Sigmoid colon (tissue), 7 donors: ENCODE results near the gene PCNX3. TPM values are rescaled to one million over a fixed set of nuclear protein-coding genes. Genes with fewer than 3 reads are reported as not detected.

Experiments used
- DNase-seq: peaks from one replicate; pipeline ENCODE4 v3.0.0-alpha.2; 2019
- H3K27ac ChIP-seq, 4 donors: fragments of 200-600 bp; sonication (generic); one replicate each; pipeline ENCODE4 v1.5.1; 2016 to 2019; ENCODE audit warnings: mild to moderate bottlenecking in 1 of 4
- H3K27me3 ChIP-seq, 3 donors: fragments of 200-600 bp; sonication (generic); one replicate each; pipeline ENCODE4 v1.5.1; 2019; ENCODE audit warnings: mild to moderate bottlenecking in 1 of 3
- H3K36me3 ChIP-seq, 4 donors: fragments of 200-600 bp; sonication (generic); one replicate each; pipeline ENCODE4 v1.5.1; 2016 to 2019
- H3K4me1 ChIP-seq, 4 donors: fragments of 200-600 bp; sonication (generic); one replicate each; pipeline ENCODE4 v1.5.1; 2017 to 2019
- H3K4me3 ChIP-seq, 4 donors: fragments of 200-600 bp; sonication (generic); one replicate each; pipeline ENCODE4 v1.5.1; 2017 to 2019; ENCODE audit warnings: mild to moderate bottlenecking in 2 of 4, moderate library complexity in 1 of 4
- H3K9me3 ChIP-seq, 4 donors: fragments of 200-600 bp in 3 of 4; sonication (generic) in 3 of 4; one replicate each; pipeline versions ENCODE4 v1.5.1 to v1.6.1; 2013 to 2019
- EP300 ChIP-seq, 4 donors: sonication (generic); formaldehyde crosslinking; IDR thresholded peaks; one replicate each; pipeline ENCODE4 v1.6.1; 2017; ENCODE audit warnings: antibody characterized with exemption in 4 of 4
- POLR2A ChIP-seq, 2 donors: fragments of 450-650 bp; IDR thresholded peaks; one replicate each; pipeline ENCODE4 v1.6.1; 2016; ENCODE audit warnings: antibody characterized with exemption in 2 of 2, mild to moderate bottlenecking in 2 of 2, moderate library complexity in 2 of 2
- POLR2AphosphoS5 ChIP-seq, 4 donors: sonication (generic); formaldehyde crosslinking; IDR thresholded peaks; one replicate each; pipeline ENCODE4 v1.6.1; 2017; ENCODE audit warnings: antibody characterized with exemption in 4 of 4
- WGBS, 2 donors: extraction: QIAGEN DNeasy Blood & Tissue Kit; methylation state at CpG; one replicate each; pipeline ENCODE4 v1.1.7; 2013; 5-methylcytosine and 5-hydroxymethylcytosine counted together
- intact Hi-C: fragments of 100-400 bp; cut with DNase I; formaldehyde crosslinking; loops from one replicate; pipeline ENCODE4 v1.15.1; 2023
- polyA plus RNA-seq, 3 donors: library from polyadenylated mRNA; stranded (reverse); fragments of 200-250 nt; gene quantifications; one replicate each; pipeline ENCODE4 v1.2.3, GENCODE V29; 2013
- total RNA-seq, 4 donors: library from RNA; depleted of rRNA; stranded (reverse); fragments of >200 nt; gene quantifications; one replicate each; pipeline ENCODE4 v1.1.0, GENCODE V29; 2016
- TF ChIP-seq, protein P1 (sequence below), 4 experiments: fragments of 450-650 bp in 3 of 4; fragments of 200-600 bp in 1 of 4; IDR thresholded peaks; one replicate each; pipeline ENCODE4 v1.5.1; 2016 to 2019; ENCODE audit warnings: antibody characterized with exemption in 4 of 4, mild to moderate bottlenecking in 3 of 4, moderate library complexity in 2 of 4
- donor health status: healthy with polysubstance abuse.
- donor health status: Bipolar disorder and iron deficiency.
- donor health status: healthy.

Gene PCNX3
- total and polyA plus RNA-seq, 7 donors: 6.0 to 35.0 (median 11.0) TPM

DNA sequence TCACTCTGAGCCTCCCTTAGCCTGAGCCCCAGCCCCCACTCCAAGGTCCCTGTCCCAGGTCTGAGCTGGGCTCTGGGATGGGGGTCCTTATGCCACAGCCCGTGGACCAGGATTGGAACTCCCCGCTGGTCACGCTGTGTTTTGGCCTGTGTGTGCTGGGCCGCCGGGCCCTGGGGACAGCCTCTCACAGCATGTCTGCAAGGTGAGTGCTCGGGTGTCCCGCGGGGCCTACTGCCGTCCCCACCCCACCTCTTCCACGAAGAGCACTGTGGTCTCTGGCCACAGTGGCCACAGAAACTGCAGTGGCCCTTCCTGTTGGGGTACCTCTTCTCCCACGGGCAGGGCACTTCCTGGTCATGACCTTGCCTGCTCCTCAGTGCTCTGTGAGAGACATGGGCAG lies 18.9 kb downstream of the PCNX3 start:
- 90 to 91% methylated on average over 11 of the region's 11 CpGs for WGBS, 2 donors
- peaks cover 40 to 76% (median 53%) of the 10 kb centered on the region in 4 donors for H3K36me3 ChIP-seq
- peaks cover 0 to 24% (median 21%) of the 10 kb centered on the region in 4 donors for H3K4me1 ChIP-seq
- DNase-seq: no peak
- no peaks in the 10 kb centered on the region for H3K27me3 ChIP-seq
- H3K4me3 ChIP-seq: no peak overlapping the region
- no peak overlapping the region for H3K27ac ChIP-seq
- TF ChIP-seq, protein P1, sequence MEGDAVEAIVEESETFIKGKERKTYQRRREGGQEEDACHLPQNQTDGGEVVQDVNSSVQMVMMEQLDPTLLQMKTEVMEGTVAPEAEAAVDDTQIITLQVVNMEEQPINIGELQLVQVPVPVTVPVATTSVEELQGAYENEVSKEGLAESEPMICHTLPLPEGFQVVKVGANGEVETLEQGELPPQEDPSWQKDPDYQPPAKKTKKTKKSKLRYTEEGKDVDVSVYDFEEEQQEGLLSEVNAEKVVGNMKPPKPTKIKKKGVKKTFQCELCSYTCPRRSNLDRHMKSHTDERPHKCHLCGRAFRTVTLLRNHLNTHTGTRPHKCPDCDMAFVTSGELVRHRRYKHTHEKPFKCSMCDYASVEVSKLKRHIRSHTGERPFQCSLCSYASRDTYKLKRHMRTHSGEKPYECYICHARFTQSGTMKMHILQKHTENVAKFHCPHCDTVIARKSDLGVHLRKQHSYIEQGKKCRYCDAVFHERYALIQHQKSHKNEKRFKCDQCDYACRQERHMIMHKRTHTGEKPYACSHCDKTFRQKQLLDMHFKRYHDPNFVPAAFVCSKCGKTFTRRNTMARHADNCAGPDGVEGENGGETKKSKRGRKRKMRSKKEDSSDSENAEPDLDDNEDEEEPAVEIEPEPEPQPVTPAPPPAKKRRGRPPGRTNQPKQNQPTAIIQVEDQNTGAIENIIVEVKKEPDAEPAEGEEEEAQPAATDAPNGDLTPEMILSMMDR (IDR thresholded peaks at IDR 0.05): no peak
- no peak for TF ChIP-seq POLR2A (IDR thresholded peaks at IDR 0.05)
- no peak for TF ChIP-seq EP300 (IDR thresholded peaks at IDR 0.05)
- no peak for TF ChIP-seq POLR2AphosphoS5 (IDR thresholded peaks at IDR 0.05)
- no peaks in the 10 kb centered on the region for H3K9me3 ChIP-seq
- intact Hi-C loops: no loop called here

DNA sequence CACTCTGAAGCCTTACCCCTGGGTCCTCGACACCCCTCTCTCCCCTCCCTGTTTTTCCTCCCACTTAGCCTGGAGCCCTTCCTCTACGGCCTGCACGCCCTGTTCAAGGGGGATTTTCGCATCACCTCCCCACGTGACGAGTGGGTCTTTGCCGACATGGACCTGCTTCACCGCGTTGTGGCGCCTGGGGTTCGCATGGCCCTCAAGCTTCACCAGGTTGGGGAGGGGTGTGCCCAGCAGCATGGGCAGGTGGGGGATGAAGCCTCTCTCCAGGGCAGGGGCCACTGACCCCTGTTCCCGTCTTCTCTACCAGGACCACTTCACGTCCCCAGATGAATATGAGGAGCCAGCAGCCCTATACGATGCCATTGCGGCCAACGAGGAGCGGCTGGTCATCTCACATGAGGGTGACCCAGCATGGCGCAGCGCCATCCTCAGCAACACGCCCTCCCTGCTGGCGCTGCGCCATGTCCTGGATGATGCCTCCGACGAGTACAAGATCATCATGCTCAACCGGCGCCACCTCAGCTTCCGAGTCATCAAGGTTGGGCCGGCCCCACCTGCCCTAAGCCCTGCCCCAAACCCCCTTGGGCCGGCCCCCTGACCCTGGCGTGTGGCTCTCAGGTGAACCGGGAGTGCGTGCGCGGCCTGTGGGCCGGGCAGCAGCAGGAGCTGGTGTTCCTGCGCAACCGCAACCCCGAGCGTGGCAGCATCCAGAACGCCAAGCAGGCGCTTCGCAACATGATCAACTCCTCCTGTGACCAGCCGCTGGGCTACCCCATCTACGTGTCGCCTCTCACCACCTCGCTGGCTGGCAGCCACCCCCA lies 19.5 kb downstream of the PCNX3 start:
- Histone ChIP-seq H3K36me3 (peaks cover 34 to 70% (median 46%) of the 10 kb centered on the region in 4 donors), H3K27ac (no peak overlapping the region), H3K27me3 (no peaks in the 10 kb centered on the region), H3K9me3 (no peaks in the 10 kb centered on the region), H3K4me1 (peaks cover 0 to 31% (median 27%) of the 10 kb centered on the region in 4 donors), H3K4me3 (no peak overlapping the region)
- TF ChIP-seq, protein P1 (IDR thresholded peaks at IDR 0.05): no peak
- TF ChIP-seq POLR2AphosphoS5 (IDR thresholded peaks at IDR 0.05) (no peak), EP300 (IDR thresholded peaks at IDR 0.05) (no peak), POLR2A (IDR thresholded peaks at IDR 0.05) (no peak)
- DNase-seq: no peak
- 91 to 94% methylated on average over 46 of the region's 46 CpGs for WGBS, 2 donors
- intact Hi-C loops: no loop called here

DNA sequence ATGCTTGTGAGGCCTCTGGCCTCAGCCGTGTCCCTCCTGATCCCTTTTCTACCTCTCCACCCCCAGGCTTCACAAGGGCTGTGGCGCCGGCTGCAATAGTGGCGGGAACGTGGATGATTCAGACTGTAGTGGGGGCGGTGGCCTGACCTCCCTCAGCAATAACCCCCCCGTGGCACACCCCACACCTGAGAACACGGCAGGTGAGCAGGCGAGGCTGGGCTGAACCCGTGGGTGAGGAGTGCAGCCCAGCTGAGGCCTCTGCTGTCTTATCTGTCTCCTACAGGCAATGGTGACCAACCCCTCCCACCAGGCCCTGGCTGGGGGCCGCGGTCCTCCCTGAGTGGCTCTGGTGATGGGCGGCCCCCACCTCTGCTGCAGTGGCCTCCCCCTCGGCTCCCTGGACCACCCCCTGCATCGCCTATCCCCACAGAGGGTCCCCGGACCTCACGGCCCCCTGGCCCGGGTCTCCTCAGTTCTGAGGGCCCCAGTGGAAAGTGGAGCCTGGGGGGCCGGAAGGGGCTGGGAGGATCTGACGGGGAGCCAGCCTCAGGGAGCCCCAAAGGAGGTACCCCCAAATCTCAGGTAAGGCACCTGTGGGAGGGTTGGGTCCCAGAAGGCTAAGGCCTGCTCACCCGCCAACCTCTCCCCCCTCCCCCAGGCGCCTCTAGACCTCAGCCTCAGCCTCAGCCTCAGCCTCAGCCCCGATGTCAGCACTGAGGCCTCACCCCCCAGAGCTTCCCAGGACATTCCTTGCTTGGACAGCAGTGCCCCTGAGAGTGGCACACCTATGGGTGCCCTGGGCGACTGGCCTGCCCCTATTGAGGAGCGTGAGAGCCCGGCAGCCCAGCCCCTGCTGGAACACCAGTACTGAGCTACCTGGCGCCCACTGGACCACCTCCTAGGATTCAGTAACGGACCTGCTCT lies 20.8 kb downstream of the PCNX3 start:
- Histone ChIP-seq H3K4me3 (no peak overlapping the region), H3K27me3 (no peaks in the 10 kb centered on the region), H3K4me1 (peaks cover 0 to 41% (median 39%) of the 10 kb centered on the region in 4 donors), H3K36me3 (peaks cover 27 to 57% (median 36%) of the 10 kb centered on the region in 4 donors), H3K9me3 (no peaks in the 10 kb centered on the region), H3K27ac (peak overlapping the region in 2 of 4 donors; percentile 88 to 89)
- TF ChIP-seq POLR2A (IDR thresholded peaks at IDR 0.05) (no peak), POLR2AphosphoS5 (IDR thresholded peaks at IDR 0.05) (no peak), EP300 (IDR thresholded peaks at IDR 0.05) (no peak)
- TF ChIP-seq, protein P1 (IDR thresholded peaks at IDR 0.05): no peak
- DNase-seq: no peak
- intact Hi-C loops: no loop called here
- 90 to 94% methylated on average over 28 of the region's 28 CpGs for WGBS, 2 donors

DNA sequence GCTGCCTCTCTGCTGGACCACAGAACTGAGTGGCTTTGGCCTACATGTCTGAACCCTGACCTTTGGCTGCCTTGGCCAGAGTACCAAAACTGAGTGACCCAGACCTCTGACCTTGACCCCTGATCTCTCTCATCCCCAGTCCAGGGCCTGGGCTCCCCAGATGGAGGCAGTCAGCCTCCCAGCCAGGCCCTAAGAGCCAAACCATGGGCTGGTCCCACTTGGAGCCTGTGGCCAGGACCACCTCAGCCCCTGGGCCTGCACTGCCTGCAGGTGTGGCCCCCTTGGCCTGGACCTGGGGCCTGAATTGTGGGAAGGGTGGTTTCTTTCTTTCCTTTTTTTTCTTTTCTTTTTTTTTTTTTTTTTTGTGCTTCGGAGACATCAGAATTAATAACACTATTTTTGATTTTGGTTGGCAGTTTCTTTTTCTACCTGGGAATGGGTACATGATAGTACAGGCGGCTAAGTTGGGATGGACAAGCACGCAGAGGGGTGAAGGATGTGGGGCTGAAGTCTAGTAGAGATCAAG lies 21.5 kb downstream of the PCNX3 start:
- no peak for DNase-seq
- Histone ChIP-seq H3K9me3 (no peaks in the 10 kb centered on the region), H3K27ac (peak overlapping the region; percentile 87 to 90 (median 88)), H3K36me3 (peaks cover 27 to 51% (median 38%) of the 10 kb centered on the region in 4 donors), H3K27me3 (no peaks in the 10 kb centered on the region), H3K4me1 (peaks cover 0 to 47% (median 41%) of the 10 kb centered on the region in 4 donors), H3K4me3 (no peak overlapping the region)
- TF ChIP-seq POLR2A (IDR thresholded peaks at IDR 0.05) (no peak), POLR2AphosphoS5 (IDR thresholded peaks at IDR 0.05) (no peak)
- TF ChIP-seq, protein P1 (IDR thresholded peaks at IDR 0.05): no peak
- WGBS, 2 donors: 86 to 88% methylated on average over 3 of the region's 3 CpGs
- intact Hi-C loops: no loop called here
